H4 (cell line): Measurements from ENCODE around the gene SEC61A2. TPM values are rescaled to one million over a fixed set of nuclear protein-coding genes. Genes with fewer than 3 reads are reported as not detected.

Experiments used
- DNase-seq: peaks from one replicate; pipeline ENCODE4 v3.0.0-alpha.2; 2015; ENCODE audit warnings: low spot score
- total RNA-seq: library from RNA; depleted of rRNA; stranded (reverse); fragments of >200 nt; shearing (Covaris generic); gene quantifications from 2 replicates; pipeline ENCODE4 v1.2.3, GENCODE V29; 2014; rRNA removed

The SEC61A2 gene
- total RNA-seq, 1 experiment from 2014 or later: 5.1 TPM

GRCh38 chr10:12196531-12197211 is 67.2 kb downstream of the SEC61A2 start:
- DNase-seq: no peak

- no peak for DNase-seq
Measured at GRCh38 chr10:12198156-12198555, 68.7 kb downstream of the SEC61A2 start.

- no peak for DNase-seq
Measured at GRCh38 chr10:12200850-12201249, 71.4 kb downstream of the SEC61A2 start.

- no peak for DNase-seq
Measured at GRCh38 chr10:12201543-12201942, 72.1 kb downstream of the SEC61A2 start.

GRCh38 chr10:12202226-12202625 is 72.7 kb downstream of the SEC61A2 start:
- DNase-seq: no peak

- DNase-seq: no peak
Measured at GRCh38 chr10:12205082-12205481, 75.6 kb downstream of the SEC61A2 start.

- DNase-seq: no peak
Measured at GRCh38 chr10:12207114-12207513, 77.6 kb downstream of the SEC61A2 start.

GRCh38 chr10:12208460-12208859 is 79.0 kb downstream of the SEC61A2 start:
- no peak for DNase-seq

GRCh38 chr10:12212454-12212853 is 83.0 kb downstream of the SEC61A2 start:
- no peak for DNase-seq

- DNase-seq: no peak
Measured at GRCh38 chr10:12213621-12214020, 84.1 kb downstream of the SEC61A2 start.

GRCh38 chr10:12214093-12214492 is 84.6 kb downstream of the SEC61A2 start:
- no peak for DNase-seq

GRCh38 chr10:12214763-12215218 is 85.3 kb downstream of the SEC61A2 start:
- DNase-seq: no peak

Other genes starting within 250 kb of the SEC61A2 start
- gene UPF2, start 86.9 kb upstream of the SEC61A2 start, total RNA-seq: 5.9 and 6.7 TPM in 2 replicates
- gene DHTKD1, start 60.7 kb upstream of the SEC61A2 start, total RNA-seq: 7.8 and 8.3 TPM in 2 replicates
- gene NUDT5, start 66.2 kb downstream of the SEC61A2 start, total RNA-seq: 107 and 137 TPM in 2 replicates
- 89.4 and 125 TPM in 2 replicates for gene CDC123, start 66.5 kb downstream of the SEC61A2 start, total RNA-seq
- 1.0 and 2.3 TPM in 2 replicates for gene CAMK1D, start 219.9 kb downstream of the SEC61A2 start, total RNA-seq